ENCODE data around the gene RUNX1.

GRCh38 chr21:34900376-34900775 is 148.7 kb downstream of the RUNX1 start:
- TF ChIP-seq CTCF (conservative IDR thresholded peaks at IDR 0.05) = no peak
- TF ChIP-seq ZFX (IDR thresholded peaks at IDR 0.05) = no peak

All from C4-2B (cell line).